NCI-H748 treated with DMSO at 0.1 percent for 48 hours (cell line): Measurements from ENCODE around the gene GPR146.

Experiments
- DNase-seq: peaks from one replicate; lab custom pipeline; 2025; lab: John Stamatoyannopoulos, UW

GPR146 gene

DNA sequence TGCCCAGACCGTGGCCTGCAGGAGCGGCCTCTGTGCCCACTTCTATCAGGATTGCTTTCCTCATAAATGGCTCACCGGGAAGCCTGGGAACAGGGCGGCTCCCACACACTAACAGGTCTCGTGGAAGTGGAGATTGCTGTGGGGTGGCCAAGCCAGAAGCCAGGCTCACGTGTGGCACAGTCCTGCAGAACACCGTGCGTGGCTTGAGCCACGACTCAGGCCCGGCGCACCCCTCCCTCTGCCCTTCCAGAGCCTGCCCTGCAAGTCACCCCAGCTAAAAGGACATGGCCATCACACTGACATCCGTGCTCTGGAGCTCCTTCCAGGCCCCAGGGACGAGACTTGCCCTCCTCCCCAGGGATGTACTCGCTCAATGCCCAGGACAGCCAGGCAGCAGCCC is 50.5 kb downstream of the GPR146 start:
- DNase-seq = no peak

DNA sequence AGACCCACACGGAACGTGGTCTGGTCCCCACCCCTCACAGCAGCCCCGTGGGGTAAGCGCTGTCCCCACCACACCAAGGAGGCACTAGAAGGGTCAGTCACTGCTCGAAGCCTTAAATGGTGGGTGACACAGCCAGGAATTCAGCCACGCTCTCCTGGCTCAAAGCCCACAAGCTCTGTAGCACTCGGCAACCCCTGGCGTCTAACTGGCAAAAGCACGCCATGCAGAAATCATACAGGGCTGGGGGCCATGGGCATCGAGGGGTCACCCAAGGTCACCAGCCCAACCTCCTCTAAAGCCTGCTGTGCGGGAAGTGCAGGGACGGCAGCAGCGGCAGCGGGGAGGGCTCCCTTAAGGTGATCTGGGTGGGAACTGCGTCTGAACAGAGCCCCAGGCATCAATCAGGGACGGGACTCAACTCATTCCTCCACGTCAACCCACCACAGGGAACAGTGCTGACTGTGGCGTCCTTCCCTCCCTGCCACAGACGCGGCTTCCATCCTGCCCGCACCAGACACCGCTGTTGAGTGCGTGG is 51.3 kb downstream of the GPR146 start:
- no peak for DNase-seq

DNA sequence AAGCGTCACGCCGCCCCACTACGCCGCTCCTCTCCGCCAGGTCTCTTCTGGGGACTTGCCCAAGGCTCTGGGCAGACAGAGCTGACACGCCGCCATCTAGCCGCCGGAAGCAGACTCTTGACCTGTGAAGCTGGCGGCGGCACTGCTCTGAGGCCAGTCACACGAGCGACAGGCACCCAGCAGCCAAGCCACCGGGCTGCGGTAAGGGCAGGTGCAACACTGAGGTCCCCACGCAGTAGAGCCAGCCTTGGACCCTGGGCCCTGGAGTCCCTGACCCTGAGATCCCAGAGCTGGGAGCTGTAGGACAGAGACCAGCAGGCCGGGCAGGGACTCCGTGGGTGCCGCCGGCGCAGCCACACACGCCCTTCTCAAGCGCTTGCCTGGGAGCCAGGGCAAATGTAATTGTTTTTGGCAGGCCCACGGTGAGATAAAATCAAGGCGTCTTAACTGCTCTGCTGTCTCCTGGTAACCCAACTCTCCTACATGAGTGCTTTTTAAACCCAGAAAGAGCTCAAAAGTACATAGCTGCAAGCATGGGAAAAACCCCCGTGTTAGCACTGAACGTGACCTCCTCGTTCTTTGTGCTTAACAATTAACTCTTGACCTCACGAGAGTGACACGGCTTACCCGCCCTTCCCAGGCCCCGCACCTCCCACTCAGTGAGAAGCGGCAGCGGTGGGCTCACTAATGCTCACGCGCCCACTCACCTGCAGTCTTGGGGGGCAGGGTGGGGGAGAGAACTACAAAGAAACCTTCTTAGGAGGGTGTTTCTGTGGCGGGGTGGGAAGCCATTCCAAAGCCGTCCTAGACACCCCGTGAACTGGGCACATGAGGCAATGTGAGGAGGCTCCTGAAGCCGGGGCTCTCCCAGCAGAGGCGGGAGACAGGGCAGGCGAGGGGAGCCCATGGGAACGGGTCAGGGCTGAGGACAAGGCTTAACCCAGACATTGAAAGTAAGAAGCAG is 52.1 kb downstream of the GPR146 start:
- DNase-seq = no peak

DNA sequence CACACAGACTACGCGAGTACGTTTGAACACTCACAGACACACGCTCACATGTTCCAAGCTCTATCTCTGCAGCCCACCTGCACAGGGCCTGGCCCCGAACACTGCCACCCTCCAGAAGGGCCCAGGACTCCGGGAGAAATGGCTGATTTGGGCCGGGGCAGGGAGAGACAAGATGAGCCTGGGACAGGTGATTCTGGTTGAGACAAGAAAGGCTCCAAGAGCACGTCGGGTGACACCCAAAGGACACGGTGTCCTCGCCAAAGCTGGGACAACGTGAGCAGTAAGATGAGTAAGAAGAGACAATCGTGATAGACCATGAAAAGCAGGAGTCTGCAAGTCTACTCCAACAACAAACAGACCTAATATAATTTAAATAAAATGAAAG is 52.8 kb downstream of the GPR146 start:
- no peak for DNase-seq

DNA sequence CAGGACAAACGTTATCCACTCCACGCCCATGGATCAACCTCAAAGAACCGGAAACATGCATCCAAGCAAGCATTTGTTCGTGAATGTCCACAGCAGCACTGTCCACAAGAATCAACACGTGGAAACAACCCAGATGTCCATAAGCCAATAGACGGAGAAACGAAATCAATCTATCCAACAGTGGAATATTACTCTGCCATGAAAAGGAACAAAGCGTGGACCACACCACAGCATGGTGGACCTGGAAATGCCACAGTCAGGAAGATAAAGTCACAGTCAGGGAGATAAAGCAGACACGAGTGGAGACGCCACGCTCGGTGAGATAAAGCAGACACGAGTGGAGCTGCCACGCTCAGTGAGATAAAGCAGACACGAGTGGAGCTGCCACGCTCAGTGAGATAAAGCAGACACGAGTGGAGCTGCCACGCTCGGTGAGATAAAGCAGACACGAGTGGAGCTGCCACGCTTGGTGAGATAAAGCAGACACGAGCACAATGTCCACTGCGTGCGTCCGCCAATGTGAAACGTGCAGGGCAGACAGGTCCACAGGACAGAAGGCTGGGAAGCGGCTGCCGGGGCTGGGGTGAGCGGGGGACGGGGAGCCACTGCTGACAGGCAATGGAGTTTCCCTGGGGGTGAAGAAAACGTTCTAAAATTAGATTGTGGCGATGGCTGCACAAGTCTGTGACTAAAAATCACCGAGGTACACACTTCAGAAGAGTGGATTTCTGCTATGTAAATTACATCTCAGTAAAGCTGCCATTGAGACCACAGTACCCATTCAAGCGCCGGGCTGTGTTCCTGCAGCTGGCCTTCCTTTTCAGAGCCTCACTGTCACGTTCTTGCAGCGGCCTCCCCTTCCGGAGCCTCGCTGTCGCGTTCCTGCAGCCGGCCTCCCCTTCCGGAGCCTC is 54.2 kb downstream of the GPR146 start:
- no peak for DNase-seq

DNA sequence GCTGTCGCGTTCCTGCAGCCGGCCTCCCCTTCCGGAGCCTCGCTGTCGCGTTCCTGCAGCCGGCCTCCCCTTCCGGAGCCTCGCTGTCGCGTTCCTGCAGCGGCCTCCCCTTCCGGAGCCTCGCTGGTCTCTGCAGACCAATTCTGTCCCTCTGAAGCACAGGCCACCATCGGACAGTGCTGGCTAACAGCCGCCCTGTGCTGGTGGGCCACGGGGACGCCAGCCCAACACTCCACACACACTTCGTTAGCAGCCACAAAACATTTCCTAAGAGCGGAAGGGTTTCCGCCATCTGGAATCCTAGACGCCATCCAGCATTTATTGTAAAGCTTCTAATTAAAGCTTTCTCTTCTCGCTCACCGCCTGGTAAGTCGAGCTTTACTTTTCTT is 54.8 kb downstream of the GPR146 start:
- no peak for DNase-seq

DNA sequence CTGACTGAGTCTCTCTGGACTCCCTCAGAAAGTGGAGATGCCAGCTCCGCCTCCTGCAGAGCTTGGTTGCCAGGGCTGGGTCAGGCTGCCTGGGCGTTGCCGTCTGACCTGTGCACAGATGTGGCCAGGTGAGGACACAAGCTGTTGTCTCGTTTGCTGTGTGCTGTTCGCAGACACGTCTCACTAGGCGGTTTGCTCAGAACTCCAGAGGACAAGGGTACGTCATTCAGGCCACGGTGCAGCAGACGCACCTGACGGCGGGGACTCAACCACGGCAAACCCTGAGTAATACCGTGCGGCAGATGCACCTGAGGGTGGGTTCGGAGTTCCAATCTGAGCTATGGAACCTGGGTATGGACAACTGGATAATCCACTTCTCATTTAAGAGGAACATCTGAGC is 55.3 kb downstream of the GPR146 start:
- no peak for DNase-seq

DNA sequence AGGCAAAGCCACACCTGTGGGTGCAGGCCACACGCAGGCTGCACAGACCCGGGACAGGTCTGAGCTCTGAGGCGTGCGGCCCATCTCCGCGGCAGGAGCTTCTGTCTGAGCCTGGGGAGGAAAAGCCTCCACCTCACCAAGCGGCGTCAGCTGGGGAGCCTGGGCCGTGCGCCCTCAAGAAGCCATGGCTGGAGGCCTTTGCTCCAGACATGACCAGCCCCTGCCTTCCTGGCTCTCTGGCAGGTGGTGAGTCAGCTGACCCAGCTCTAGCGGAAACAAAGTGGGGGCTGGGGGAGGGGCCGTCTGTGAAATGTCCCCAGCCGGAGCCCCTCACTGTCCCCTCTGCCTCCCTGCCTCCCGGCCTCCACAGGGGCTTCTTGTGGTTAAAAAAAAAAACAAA is 56.0 kb downstream of the GPR146 start:
- no peak for DNase-seq

DNA sequence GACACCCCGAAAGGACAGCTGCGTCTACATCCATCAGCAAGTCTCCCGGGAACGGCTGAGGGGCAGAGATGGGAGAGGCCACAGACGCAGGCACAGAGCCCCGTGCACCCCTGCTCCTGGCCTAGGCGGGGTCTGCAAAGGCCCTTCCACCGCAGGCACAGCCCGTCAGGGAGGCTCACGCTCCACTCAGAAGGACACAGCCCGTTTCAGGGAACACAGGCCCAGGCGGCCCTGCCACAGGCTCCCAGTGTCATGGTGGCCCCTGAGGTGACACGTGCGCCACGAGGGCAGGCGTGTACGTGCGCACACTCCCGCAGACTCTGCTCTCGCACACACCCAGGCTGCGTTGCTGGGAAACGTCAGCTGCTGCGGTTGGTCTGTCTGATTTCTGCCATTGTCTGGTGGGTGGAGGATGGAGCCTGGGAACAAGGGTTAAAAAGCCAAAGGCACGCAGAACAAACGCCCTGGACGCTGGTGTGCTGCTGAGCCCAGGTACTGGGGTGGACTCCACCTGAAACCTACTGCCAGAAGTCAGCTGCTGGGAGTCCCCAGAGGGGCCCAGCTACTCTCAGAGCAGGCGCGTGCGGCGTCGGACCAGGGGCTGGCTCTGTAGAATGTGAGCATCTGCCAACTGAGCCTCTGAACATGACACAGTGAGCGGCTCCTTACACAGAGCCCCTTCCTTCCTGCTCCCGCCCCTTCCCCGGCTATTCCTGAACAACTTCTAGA is 56.7 kb downstream of the GPR146 start:
- DNase-seq = no peak

DNA sequence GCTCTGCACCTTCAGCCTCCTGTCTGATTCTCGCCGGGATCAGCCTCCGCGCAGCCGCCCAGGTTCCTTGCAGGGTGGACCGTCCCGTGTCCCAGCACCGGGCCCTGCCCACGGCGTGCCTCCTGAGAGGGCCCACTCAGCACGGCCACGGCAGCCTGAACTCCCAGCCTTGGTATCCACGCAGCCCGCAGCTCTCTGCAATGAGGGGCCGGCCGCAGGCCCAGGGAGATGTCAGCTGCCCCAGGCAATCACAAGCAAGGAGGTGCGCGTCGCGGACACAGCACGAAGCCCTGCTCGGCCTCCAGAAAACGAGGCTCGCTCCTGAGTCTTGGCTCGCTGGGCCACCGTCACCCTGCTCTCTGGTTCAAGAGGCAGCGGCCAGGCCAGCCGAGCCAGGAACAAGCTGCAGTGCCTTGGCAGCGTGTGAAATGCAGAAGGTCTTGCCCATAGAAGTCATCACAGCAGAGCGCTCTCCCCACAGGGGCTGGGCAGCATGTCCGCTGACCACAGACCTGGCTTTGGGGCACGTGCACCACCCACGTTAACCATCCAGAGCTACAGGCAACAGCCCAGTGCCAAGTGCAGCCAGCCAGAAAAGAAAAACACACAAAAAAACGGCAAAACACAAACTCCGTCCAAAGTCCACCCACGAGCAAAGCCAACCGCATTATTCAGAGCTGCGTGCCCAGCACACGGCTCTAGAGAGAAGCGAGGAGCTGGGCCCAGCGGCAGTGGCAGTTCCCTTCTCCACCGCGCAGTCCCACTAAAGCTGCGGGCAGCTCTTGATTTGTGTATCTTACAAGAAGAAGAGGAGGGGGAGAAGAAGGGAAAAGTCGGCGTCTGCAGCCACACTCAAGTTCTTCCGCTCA is 57.5 kb downstream of the GPR146 start:
- no peak for DNase-seq

DNA sequence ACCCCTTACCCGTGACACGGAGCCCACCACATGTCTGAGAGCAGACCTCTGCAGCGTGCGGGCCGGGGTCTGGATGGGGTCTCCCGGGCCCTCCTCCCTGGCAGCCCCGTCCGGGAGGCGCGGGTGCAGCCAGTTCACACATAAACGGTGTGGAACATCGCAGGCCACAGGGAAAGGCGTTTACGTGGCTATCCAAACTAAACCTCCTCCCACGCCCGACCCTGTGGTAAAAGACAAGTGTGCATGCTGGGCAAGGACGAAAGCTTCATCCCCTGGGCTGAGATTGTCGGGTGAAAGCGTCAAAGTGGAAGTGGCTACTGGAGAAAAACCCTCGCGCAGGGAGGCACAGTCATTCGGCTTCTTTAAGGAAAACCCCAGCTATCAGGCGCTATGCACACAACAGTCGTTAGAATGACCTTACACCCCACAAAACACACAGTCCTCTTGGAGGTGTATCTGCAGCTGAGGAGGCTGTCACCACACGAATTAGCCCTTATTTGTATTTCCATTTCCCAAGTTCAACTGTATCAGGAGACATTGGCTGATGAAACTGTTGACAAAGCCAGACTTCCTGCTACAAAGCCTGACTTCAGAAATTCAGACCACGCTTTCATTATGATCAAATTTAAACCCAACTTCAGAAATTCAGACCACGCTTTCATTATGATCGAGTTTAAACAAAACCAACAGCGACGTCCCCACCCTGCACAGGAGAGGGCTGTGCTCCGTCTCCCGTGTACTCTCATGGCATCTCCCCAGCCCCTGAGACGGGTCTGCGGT is 58.9 kb downstream of the GPR146 start:
- no peak for DNase-seq

DNA sequence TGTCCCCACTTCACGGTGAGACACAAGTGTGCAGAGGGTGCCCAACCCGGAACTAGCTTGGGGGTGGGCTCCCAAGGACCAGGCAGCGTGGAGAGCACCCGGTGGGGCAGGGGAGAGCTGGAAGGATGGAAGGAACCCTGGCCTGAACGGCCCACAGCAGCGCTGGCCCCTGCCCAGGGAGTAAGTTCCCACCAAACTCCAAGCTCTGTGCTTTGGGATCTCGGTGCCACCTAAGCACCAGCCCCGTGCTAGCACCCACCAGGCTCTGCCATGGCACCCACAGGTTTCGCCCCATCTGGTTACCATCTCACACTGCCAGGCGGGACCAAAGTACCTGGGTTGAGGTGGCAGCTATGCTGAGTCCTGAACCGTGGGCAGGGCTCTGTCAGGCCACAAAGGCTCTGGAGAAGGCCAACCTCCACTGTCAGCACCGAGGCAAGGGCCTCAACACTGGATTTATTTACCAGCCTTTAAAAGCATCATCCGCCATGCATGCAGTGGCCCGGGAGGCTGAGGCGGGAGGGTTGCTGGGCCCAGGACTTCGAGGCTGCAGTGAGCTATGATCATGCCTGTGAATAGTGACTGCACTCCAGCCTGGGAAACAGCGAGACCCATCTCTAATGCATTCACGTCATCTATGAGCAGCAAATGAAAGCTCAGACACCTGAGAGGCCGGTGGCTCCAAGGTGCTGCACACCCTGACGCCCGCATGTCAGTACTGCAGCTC is 59.6 kb downstream of the GPR146 start:
- DNase-seq = no peak

DNA sequence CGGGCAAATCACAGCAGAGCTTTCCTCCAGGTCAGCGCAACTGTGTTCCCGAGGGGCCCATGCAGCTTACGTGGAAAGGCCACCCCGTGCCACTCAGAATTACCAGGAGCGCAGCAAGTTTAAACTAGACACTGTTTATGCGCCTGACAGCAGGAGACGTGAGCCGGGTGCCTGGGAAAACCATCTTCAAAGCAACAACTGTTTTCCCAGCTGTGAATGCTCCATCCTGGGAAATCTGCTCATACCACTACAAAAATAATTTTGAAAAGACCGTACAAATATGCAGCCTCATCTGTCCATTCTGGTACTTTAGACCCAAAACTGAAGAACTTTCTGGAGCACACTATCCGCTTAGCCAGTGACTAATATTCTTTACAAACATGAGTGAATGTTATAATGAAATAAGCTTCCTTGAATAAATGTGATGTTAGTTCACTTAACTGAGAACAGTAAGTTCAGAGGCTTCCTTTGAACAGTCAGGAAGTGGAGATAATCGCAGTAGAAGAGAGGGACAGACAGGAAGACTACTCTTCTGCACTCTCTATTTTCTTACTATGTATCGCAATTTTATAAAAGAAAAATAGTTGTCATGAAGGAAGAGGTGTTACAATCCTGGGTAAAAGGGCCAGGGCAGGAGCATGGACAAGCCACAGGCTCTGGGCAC is 60.3 kb downstream of the GPR146 start:
- DNase-seq = no peak

DNA sequence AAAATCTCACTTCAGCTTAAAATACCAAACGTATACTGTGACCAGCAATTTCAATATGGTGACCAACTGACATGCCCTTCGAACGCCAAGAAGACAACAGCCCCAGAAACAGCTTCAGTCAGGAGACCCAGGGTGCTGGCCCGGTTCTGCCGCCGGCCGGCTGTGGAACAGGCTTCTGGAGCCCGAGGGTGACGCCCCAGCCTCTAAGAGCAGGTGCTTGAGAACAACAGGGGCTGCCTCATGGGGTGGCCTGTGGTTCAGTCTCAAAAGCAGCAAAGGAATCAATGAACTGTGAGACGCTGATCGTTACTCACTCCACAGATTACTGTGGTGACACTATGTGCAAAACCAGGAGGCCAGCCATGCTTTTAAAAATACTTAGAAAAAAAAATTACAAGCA is 60.8 kb downstream of the GPR146 start:
- DNase-seq = no peak

DNA sequence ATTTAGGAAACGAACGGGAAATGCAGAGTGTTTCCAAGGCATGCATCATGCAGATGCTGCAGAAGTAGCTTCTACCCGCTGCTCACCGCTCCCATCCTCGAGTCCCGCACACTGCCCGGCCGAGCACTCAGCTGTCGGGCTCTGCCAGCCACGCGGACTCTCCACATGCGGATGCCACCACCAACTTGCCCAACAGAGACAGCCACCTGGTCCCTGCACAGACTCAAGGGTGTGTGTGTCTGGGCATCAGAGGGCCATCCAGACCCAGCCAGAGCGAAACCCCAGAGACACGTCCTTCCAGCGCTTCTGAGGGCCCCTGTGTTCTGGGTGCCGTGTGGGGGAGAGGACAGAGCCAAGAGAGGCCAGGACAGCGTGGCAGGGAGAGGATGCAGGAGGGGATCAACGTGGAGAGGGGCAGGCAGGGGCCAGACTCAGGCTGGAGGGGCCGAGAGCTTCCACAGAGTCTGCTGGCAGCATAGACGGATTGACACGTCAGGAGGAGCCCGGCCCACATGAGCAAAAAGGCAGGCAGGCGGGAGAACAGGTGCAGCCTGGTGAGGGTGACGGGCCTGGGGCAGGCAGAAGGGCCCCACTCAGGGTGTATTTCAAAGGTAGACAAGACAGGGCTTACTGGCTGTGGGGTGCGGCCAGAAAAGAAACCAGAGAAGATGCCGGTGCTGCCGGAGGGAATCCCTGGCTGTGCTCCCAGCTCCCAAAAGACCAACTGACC is 61.9 kb downstream of the GPR146 start:
- no peak for DNase-seq

DNA sequence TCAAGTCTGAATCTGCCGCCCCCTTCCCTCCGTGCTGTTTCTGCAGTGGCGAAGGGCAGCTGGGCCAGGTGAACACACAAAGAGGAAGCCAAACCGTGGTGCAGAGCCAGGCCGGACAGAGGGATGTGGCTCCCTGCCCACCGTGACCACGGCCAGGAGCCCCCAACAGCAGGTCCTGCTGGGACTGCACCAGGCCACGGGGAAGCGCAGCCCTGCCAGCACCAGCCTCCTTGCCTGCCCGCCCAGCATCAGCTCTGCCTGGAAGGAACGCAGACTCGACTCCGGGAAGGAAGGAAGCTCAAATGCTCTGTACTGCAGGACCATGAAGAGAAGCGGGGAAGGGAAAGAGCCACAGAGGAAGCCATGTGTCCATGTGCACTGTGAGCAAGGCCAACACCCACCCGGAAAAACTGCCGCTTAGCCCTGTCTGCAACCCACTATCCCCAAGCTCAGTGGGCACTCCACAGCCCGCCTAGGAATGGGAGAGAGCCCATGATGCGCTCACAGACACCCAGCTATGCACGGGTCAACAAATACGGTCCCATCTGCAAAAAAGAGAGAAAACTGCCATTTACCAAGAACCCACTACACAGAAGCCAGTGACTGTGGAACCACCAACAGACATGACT is 62.6 kb downstream of the GPR146 start:
- DNase-seq = no peak

DNA sequence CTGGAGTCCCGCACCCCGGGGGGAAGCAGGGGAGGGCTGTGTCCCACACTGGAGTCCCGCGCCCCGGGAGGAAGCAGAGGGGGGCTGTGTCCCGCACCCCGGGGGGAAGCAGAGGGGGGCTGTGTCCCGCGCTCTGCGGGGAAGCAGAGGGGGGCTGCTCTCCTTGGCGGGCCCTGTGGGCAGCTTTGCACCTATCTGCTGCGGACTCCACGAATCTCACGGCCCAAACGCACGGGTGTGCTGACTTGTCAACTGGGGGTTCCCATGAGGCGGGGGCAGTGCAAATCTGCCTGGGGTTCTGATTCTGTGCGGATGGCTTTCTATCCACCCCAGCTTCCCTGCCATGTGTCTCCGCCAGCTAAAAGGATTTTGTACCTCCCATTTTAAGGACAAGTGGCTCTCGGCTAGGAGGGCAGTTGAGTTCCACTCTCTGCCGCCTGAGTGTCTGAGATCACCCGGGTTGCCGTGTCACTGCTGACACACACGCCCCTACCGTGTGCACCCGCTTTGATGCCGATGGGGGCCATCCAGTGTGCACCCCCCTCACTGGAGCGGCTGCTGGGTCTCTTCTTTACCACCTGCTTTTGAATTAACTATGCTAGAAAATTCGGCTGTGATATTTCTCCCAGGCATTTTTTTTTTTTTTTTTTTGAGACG is 64.0 kb downstream of the GPR146 start:
- DNase-seq = no peak
